ENCODE data around the gene PPP2R5C.

PPP2R5C gene

GRCh38 chr14:101948666-101949216, 187.2 kb downstream of the PPP2R5C start:
- Histone ChIP-seq H3K4me2 (ENCODE audit: low read length) (peak overlapping the region; percentile 65), H3K36me3 (ENCODE audit: control insufficient read depth in 1 of 2, insufficient read depth in 2 of 2, low read length in 2 of 2) (no peaks in the 10 kb centered on the region), H2BK12ac (ENCODE audit: low read length) (no peak overlapping the region), H3K18ac (ENCODE audit: low read length) (peak overlapping the region; percentile 67), H3K27me3 (ENCODE audit: insufficient read depth, low read length) (no peaks in the 10 kb centered on the region), H2AFZ (ENCODE audit: insufficient read depth, low read length, poor library complexity) (peak overlapping the region; percentile 41), H3K9ac (ENCODE audit: low read length) (peak overlapping the region; percentile 60), H3K79me2 (ENCODE audit: control insufficient read depth, insufficient read depth, low read length, poor library complexity) (peaks cover 9% of the 10 kb centered on the region), H3K79me1 (ENCODE audit: low read length) (peaks cover 12% of the 10 kb centered on the region), H3K14ac (ENCODE audit: low read length) (peak overlapping the region; percentile 90), H4K8ac (ENCODE audit: low read depth, low read length) (peak overlapping the region; percentile 96), H3K23ac (ENCODE audit: low read length) (no peak overlapping the region), H4K91ac (ENCODE audit: low read depth, low read length) (peak overlapping the region; percentile 80), H3K4me3 (ENCODE audit: low read depth, low read length) (peak overlapping the region; percentile 74), H2BK120ac (ENCODE audit: insufficient read depth, low read length, poor library complexity) (peak overlapping the region; percentile 53), H4K12ac (ENCODE audit: low read depth, low read length) (peak overlapping the region; percentile 87), H2BK5ac (ENCODE audit: low read depth, low read length, poor library complexity) (peak overlapping the region; percentile 70), H2AK5ac (ENCODE audit: low read length) (peak overlapping the region; percentile 78), H3K4me1 (ENCODE audit: control insufficient read depth in 1 of 2, insufficient read depth in 2 of 2, low read length in 2 of 2) (peaks cover 6 to 8% of the 10 kb centered on the region in 2 experiments), H3K9me3 (ENCODE audit: insufficient read depth, low read depth, low read length) (peaks cover 2% of the 10 kb centered on the region), H3K4ac (ENCODE audit: low read depth, low read length) (peak overlapping the region; percentile 61), H3K27ac (ENCODE audit: low read depth, low read length) (peak overlapping the region; percentile 80)
- WGBS (ENCODE audit: extremely low coverage, insufficient coverage, insufficient read length): no CpG with 5 or more reads among the region's 29 CpGs
- DNase-seq: no peak

GRCh38 chr14:101950100-101950499, 188.6 kb downstream of the PPP2R5C start:
- no peak overlapping the region for H3K18ac ChIP-seq (ENCODE audit: low read length)
- peaks cover 6 to 8% of the 10 kb centered on the region in 2 experiments for H3K4me1 ChIP-seq (ENCODE audit: control insufficient read depth in 1 of 2, insufficient read depth in 2 of 2, low read length in 2 of 2)
- H3K23ac ChIP-seq (ENCODE audit: low read length): no peak overlapping the region
- no peak overlapping the region for H4K12ac ChIP-seq (ENCODE audit: low read depth, low read length)
- H3K4ac ChIP-seq (ENCODE audit: low read depth, low read length): no peak overlapping the region
- no peak for DNase-seq
- WGBS (ENCODE audit: extremely low coverage, insufficient coverage, insufficient read length): no CpG with 5 or more reads among the region's 4 CpGs
- no peak overlapping the region for H3K9ac ChIP-seq (ENCODE audit: low read length)
- H3K27ac ChIP-seq (ENCODE audit: low read depth, low read length): no peak overlapping the region
- H3K79me2 ChIP-seq (ENCODE audit: control insufficient read depth, insufficient read depth, low read length, poor library complexity): peaks cover 9% of the 10 kb centered on the region
- H2BK12ac ChIP-seq (ENCODE audit: low read length): no peak overlapping the region
- H3K4me2 ChIP-seq (ENCODE audit: low read length): no peak overlapping the region
- H2BK5ac ChIP-seq (ENCODE audit: low read depth, low read length, poor library complexity): no peak overlapping the region
- peaks cover 12% of the 10 kb centered on the region for H3K79me1 ChIP-seq (ENCODE audit: low read length)
- H3K36me3 ChIP-seq (ENCODE audit: control insufficient read depth in 1 of 2, insufficient read depth in 2 of 2, low read length in 2 of 2): no peaks in the 10 kb centered on the region
- no peak overlapping the region for H2BK120ac ChIP-seq (ENCODE audit: insufficient read depth, low read length, poor library complexity)
- no peak overlapping the region for H4K91ac ChIP-seq (ENCODE audit: low read depth, low read length)
- no peak overlapping the region for H4K8ac ChIP-seq (ENCODE audit: low read depth, low read length)
- H3K4me3 ChIP-seq (ENCODE audit: low read depth, low read length): no peak overlapping the region
- H3K27me3 ChIP-seq (ENCODE audit: insufficient read depth, low read length): no peaks in the 10 kb centered on the region
- H3K14ac ChIP-seq (ENCODE audit: low read length): no peak overlapping the region
- peaks cover 2% of the 10 kb centered on the region for H3K9me3 ChIP-seq (ENCODE audit: insufficient read depth, low read depth, low read length)
- H2AK5ac ChIP-seq (ENCODE audit: low read length): no peak overlapping the region
- H2AFZ ChIP-seq (ENCODE audit: insufficient read depth, low read length, poor library complexity): no peak overlapping the region

GRCh38 chr14:101950516-101951215, 189.2 kb downstream of the PPP2R5C start:
- Histone ChIP-seq H3K4me2 (ENCODE audit: low read length) (no peak overlapping the region), H3K14ac (ENCODE audit: low read length) (no peak overlapping the region), H3K9me3 (ENCODE audit: insufficient read depth, low read depth, low read length) (peaks cover 2% of the 10 kb centered on the region), H3K9ac (ENCODE audit: low read length) (no peak overlapping the region), H4K12ac (ENCODE audit: low read depth, low read length) (no peak overlapping the region), H2BK5ac (ENCODE audit: low read depth, low read length, poor library complexity) (no peak overlapping the region), H2BK120ac (ENCODE audit: insufficient read depth, low read length, poor library complexity) (no peak overlapping the region), H3K4me3 (ENCODE audit: low read depth, low read length) (no peak overlapping the region), H4K91ac (ENCODE audit: low read depth, low read length) (no peak overlapping the region), H2AK5ac (ENCODE audit: low read length) (no peak overlapping the region), H3K27ac (ENCODE audit: low read depth, low read length) (no peak overlapping the region), H3K27me3 (ENCODE audit: insufficient read depth, low read length) (no peaks in the 10 kb centered on the region), H3K18ac (ENCODE audit: low read length) (no peak overlapping the region), H3K36me3 (ENCODE audit: control insufficient read depth in 1 of 2, insufficient read depth in 2 of 2, low read length in 2 of 2) (no peaks in the 10 kb centered on the region), H2AFZ (ENCODE audit: insufficient read depth, low read length, poor library complexity) (no peak overlapping the region), H3K23ac (ENCODE audit: low read length) (no peak overlapping the region), H3K79me2 (ENCODE audit: control insufficient read depth, insufficient read depth, low read length, poor library complexity) (peaks cover 9% of the 10 kb centered on the region), H3K79me1 (ENCODE audit: low read length) (peaks cover 12% of the 10 kb centered on the region), H3K4ac (ENCODE audit: low read depth, low read length) (no peak overlapping the region), H3K4me1 (ENCODE audit: control insufficient read depth in 1 of 2, insufficient read depth in 2 of 2, low read length in 2 of 2) (peaks cover 6 to 8% of the 10 kb centered on the region in 2 experiments), H4K8ac (ENCODE audit: low read depth, low read length) (no peak overlapping the region), H2BK12ac (ENCODE audit: low read length) (no peak overlapping the region)
- WGBS (ENCODE audit: extremely low coverage, insufficient coverage, insufficient read length): no CpG with 5 or more reads among the region's 4 CpGs
- no peak for DNase-seq

GRCh38 chr14:101953151-101953550, 191.6 kb downstream of the PPP2R5C start:
- no peaks in the 10 kb centered on the region for H3K27me3 ChIP-seq (ENCODE audit: insufficient read depth, low read length)
- H3K9me3 ChIP-seq (ENCODE audit: insufficient read depth, low read depth, low read length): no peaks in the 10 kb centered on the region
- H3K36me3 ChIP-seq (ENCODE audit: control insufficient read depth in 1 of 2, insufficient read depth in 2 of 2, low read length in 2 of 2): no peaks in the 10 kb centered on the region
- no CpG with 5 or more reads among the region's 8 CpGs for WGBS (ENCODE audit: extremely low coverage, insufficient coverage, insufficient read length)
- peaks cover 8% of the 10 kb centered on the region for H3K79me1 ChIP-seq (ENCODE audit: low read length)
- H3K23ac ChIP-seq (ENCODE audit: low read length): no peak overlapping the region
- H2AK5ac ChIP-seq (ENCODE audit: low read length): no peak overlapping the region
- H3K9ac ChIP-seq (ENCODE audit: low read length): no peak overlapping the region
- H2AFZ ChIP-seq (ENCODE audit: insufficient read depth, low read length, poor library complexity): no peak overlapping the region
- no peak overlapping the region for H3K18ac ChIP-seq (ENCODE audit: low read length)
- no peak overlapping the region for H3K14ac ChIP-seq (ENCODE audit: low read length)
- no peak overlapping the region for H2BK12ac ChIP-seq (ENCODE audit: low read length)
- no peak overlapping the region for H3K4ac ChIP-seq (ENCODE audit: low read depth, low read length)
- H3K4me1 ChIP-seq (ENCODE audit: control insufficient read depth in 1 of 2, insufficient read depth in 2 of 2, low read length in 2 of 2): peaks cover 6% of the 10 kb centered on the region in 2 experiments
- no peak overlapping the region for H4K8ac ChIP-seq (ENCODE audit: low read depth, low read length)
- no peak overlapping the region for H2BK5ac ChIP-seq (ENCODE audit: low read depth, low read length, poor library complexity)
- H4K12ac ChIP-seq (ENCODE audit: low read depth, low read length): no peak overlapping the region
- H3K79me2 ChIP-seq (ENCODE audit: control insufficient read depth, insufficient read depth, low read length, poor library complexity): peaks cover 6% of the 10 kb centered on the region
- H3K4me2 ChIP-seq (ENCODE audit: low read length): no peak overlapping the region
- H3K4me3 ChIP-seq (ENCODE audit: low read depth, low read length): no peak overlapping the region
- no peak overlapping the region for H3K27ac ChIP-seq (ENCODE audit: low read depth, low read length)
- H4K91ac ChIP-seq (ENCODE audit: low read depth, low read length): no peak overlapping the region
- DNase-seq: no peak
- no peak overlapping the region for H2BK120ac ChIP-seq (ENCODE audit: insufficient read depth, low read length, poor library complexity)
